HG03066 (cell line): ENCODE data around the gene THRB.
"Not testable (repeated sequence)": the region's sequence is repeated elsewhere in the genome, so short reads cannot be mapped to it uniquely, and the experiment has no call there.

ENCODE experiments used
- ATAC-seq: cut with Tn5 transposase; IDR thresholded peaks from one replicate; pipeline ENCODE4 v1.9.1; 2021; ENCODE audit warnings: low read depth; ENCODE audit not compliant: unreplicated experiment

The THRB gene

GRCh38 chr3:24413662-24414061 is 81.0 kb downstream of the THRB start:
- ATAC-seq: not testable (repeated sequence)

GRCh38 chr3:24410860-24411259 is 83.8 kb downstream of the THRB start:
- ATAC-seq: no peak

DNA sequence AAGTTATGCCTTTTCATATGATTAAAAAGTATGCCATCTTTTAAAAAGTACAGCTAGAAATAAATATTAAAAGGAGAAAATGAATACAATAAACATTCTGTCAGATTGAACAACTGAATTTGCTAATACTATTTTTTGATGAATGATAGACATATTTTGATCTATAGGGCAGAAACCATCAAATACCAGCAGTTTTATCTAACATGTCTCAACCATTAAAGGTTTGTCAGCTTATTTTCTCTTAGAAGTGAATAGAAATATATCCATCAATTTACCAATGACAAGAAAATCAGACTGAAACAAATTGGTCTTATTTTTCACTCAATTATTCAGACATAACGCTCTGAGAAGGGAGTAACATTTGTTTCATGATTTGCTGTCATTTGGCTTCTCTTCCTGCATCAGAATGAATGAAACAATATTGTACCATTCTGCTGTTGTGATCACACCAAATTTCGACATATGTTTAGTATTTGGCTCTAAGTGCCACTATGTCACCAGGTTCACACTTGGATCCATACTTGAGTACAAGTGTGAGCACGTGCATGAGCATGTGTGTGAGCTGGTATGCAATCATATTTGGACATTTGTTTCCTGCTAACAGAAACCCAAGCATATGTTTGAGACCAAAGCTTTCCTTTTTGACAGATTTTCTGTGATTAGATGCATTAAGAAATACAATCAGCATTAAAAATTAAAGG is 86.5 kb downstream of the THRB start:
- no peak for ATAC-seq

- no peak for ATAC-seq
Observed at GRCh38 chr3:24406900-24407299, 87.8 kb downstream of the THRB start.

GRCh38 chr3:24405057-24405456 is 89.6 kb downstream of the THRB start:
- ATAC-seq: no peak

DNA sequence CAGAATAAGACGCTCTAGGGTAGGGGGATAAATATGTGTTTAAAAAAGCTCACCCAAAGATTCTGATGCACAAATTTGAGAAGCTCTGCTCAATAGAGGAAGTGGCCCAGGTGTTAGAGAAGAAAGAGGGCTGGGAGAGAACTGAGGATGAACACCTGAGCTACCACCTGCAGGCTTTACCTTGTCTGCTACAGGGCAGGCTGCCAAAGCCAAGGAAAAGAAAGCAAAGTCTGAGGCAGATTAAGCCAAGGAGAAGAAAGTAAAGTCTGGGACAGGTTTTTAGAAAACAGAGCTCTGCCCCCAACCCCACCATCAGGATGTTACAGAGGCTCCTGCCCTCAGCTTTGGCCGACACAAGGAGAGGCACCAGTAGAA is 92.9 kb downstream of the THRB start:
- ATAC-seq: no peak

DNA sequence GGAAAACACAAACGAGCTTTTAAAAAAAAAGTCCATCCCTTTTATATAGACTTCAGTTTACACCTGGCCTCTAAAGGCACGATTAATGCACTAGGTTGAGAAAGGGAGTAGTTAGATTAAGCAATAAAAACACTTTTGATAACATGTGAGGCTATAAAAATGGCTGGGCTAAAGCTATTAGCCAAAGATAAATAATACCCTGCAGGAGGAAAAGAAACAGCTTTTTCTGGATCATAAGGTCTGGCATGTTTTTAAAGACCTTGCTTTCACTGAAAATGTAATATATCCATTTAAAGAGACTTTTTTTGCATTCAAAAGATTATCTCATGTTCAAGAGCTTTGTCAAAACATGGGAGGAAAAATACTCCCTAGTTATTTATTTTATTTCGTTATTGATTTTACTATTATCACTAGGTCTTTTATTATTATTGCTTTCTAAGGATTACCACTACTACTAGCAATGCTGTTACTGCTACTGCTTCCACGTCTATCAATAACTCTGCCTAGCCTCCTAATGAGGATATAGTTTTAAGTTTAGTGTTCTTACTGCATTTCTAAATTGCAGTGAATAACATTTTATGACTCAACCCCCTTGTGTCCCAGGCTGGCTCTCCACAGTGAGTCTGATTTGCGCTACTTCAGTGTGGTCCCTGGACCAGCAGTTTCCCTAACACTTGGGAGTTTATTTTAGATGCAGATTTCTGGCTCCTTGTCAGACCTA is 93.4 kb downstream of the THRB start:
- no peak for ATAC-seq

GRCh38 chr3:24400450-24400849 is 94.2 kb downstream of the THRB start:
- ATAC-seq: no peak

GRCh38 chr3:24400015-24400414 is 94.6 kb downstream of the THRB start:
- ATAC-seq: no peak

GRCh38 chr3:24399614-24400013 is 95.0 kb downstream of the THRB start:
- ATAC-seq: no peak

- ATAC-seq: not testable (repeated sequence)
Observed at GRCh38 chr3:24398712-24399111, 95.9 kb downstream of the THRB start.

- ATAC-seq: no peak
Observed at GRCh38 chr3:24396338-24396737, 98.3 kb downstream of the THRB start.

- ATAC-seq: no peak
Observed at GRCh38 chr3:24394754-24395153, 99.9 kb downstream of the THRB start.

- no peak for ATAC-seq
Observed at GRCh38 chr3:24393316-24393715, 101.3 kb downstream of the THRB start.

- ATAC-seq: no peak
Observed at GRCh38 chr3:24390169-24391130, 104.2 kb downstream of the THRB start.

GRCh38 chr3:24389108-24390090 is 105.3 kb downstream of the THRB start:
- ATAC-seq: no peak

DNA sequence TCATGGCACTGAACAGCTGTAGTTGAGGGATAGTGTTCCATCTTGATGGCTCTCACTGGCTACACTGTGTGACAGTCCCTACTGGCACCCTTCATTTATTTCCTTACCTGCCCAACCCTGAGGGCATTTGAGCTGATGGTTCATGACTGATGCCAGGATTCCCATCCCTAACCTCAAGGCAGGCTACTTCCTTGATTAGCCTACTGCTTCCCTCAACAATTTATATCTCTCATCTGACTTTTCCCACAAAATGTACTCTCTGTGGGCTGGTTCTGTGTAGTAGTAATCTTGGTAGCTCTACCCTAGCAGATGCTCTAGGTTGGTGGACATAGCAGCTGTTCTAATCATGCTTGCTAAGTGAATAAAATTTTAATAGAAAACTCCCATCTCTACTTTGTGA is 106.0 kb downstream of the THRB start:
- ATAC-seq: no peak

GRCh38 chr3:24388159-24388558 is 106.5 kb downstream of the THRB start:
- ATAC-seq: no peak

- ATAC-seq: no peak
Observed at GRCh38 chr3:24387493-24387892, 107.2 kb downstream of the THRB start.

- no peak for ATAC-seq
Observed at GRCh38 chr3:24387000-24387399, 107.7 kb downstream of the THRB start.
